GM19239 (cell line): ENCODE data around the gene MRFAP1.

Experiments
- DNase-seq: peaks from one replicate; pipeline ENCODE4 v3.0.0; 2011; ENCODE audit warnings: low spot score; ENCODE audit not compliant: insufficient read length
- FAIRE-seq: peaks from 2 replicates; lab custom pipeline; 2011; peaks lifted over from hg19 to GRCh38; lab: Jason Lieb, UNC

MRFAP1 gene

GRCh38 chr4:6609415-6610079 is 30.9 kb upstream of the MRFAP1 start:
- FAIRE-seq: no peak
- no peak for DNase-seq

GRCh38 chr4:6610856-6611430 is 29.5 kb upstream of the MRFAP1 start:
- FAIRE-seq: no peak
- DNase-seq: no peak

- DNase-seq (no peak), FAIRE-seq (no peak)
Observed at GRCh38 chr4:6612961-6613675, 27.4 kb upstream of the MRFAP1 start.

GRCh38 chr4:6613676-6614651 is 26.5 kb upstream of the MRFAP1 start:
- DNase-seq (no peak), FAIRE-seq (no peak)

GRCh38 chr4:6614701-6615230 is 25.7 kb upstream of the MRFAP1 start:
- FAIRE-seq (no peak), DNase-seq (no peak)

GRCh38 chr4:6616087-6616995 is 24.1 kb upstream of the MRFAP1 start:
- no peak for DNase-seq
- no peak for FAIRE-seq

- FAIRE-seq (no peak), DNase-seq (no peak)
Observed at GRCh38 chr4:6617246-6617645, 23.2 kb upstream of the MRFAP1 start.

- DNase-seq (no peak), FAIRE-seq (no peak)
Observed at GRCh38 chr4:6618386-6619115, 21.9 kb upstream of the MRFAP1 start.

GRCh38 chr4:6619116-6619465 is 21.4 kb upstream of the MRFAP1 start:
- FAIRE-seq: no peak
- no peak for DNase-seq

- no peak for DNase-seq
- FAIRE-seq: no peak
Observed at GRCh38 chr4:6619466-6620255, 20.8 kb upstream of the MRFAP1 start.

- DNase-seq (no peak), FAIRE-seq (no peak)
Observed at GRCh38 chr4:6620296-6620695, 20.2 kb upstream of the MRFAP1 start.

- no peak for DNase-seq
- FAIRE-seq: no peak
Observed at GRCh38 chr4:6620891-6621555, 19.5 kb upstream of the MRFAP1 start.

- FAIRE-seq: no peak
- no peak for DNase-seq
Observed at GRCh38 chr4:6621556-6621927, 18.9 kb upstream of the MRFAP1 start.

- FAIRE-seq (no peak), DNase-seq (no peak)
Observed at GRCh38 chr4:6622744-6623143, 17.7 kb upstream of the MRFAP1 start.

GRCh38 chr4:6625256-6625655 is 15.2 kb upstream of the MRFAP1 start:
- no peak for DNase-seq
- FAIRE-seq: no peak

GRCh38 chr4:6626066-6626465 is 14.4 kb upstream of the MRFAP1 start:
- DNase-seq (no peak), FAIRE-seq (no peak)

- FAIRE-seq (no peak), DNase-seq (no peak)
Observed at GRCh38 chr4:6627832-6628231, 12.7 kb upstream of the MRFAP1 start.
